IPS-NIHi7 (cell line): Measurements from ENCODE around the gene BCAS3.

Experiments used
- DNase-seq: peaks from one replicate; pipeline ENCODE4 v3.0.0; 2012; ENCODE audit warnings: mixed read lengths; ENCODE audit errors: extremely low spot score

Gene BCAS3

GRCh38 chr17:61289408-61290385 is 612.0 kb downstream of the BCAS3 start:
- DNase-seq: no peak

- DNase-seq: no peak
These were observed 614.0 kb downstream of the BCAS3 start for GRCh38 chr17:61291451-61292285.

GRCh38 chr17:61294286-61294685 is 616.6 kb downstream of the BCAS3 start:
- no peak for DNase-seq

- peak; percentile 32 for DNase-seq
These were observed 617.1 kb downstream of the BCAS3 start for GRCh38 chr17:61294777-61295176.

- DNase-seq: no peak
These were observed 618.4 kb downstream of the BCAS3 start for GRCh38 chr17:61296058-61296457.

- DNase-seq: no peak
These were observed 622.2 kb downstream of the BCAS3 start for GRCh38 chr17:61299517-61300513.

GRCh38 chr17:61302953-61303816 is 625.5 kb downstream of the BCAS3 start:
- no peak for DNase-seq

- DNase-seq: no peak
These were observed 626.1 kb downstream of the BCAS3 start for GRCh38 chr17:61303817-61304096.

GRCh38 chr17:61305024-61305423 is 627.4 kb downstream of the BCAS3 start:
- no peak for DNase-seq

- no peak for DNase-seq
These were observed 628.4 kb downstream of the BCAS3 start for GRCh38 chr17:61306003-61306402.

- peak; percentile 45 for DNase-seq
These were observed 630.5 kb downstream of the BCAS3 start for GRCh38 chr17:61307905-61308886.

- DNase-seq: no peak
These were observed 632.0 kb downstream of the BCAS3 start for GRCh38 chr17:61309362-61310256.

GRCh38 chr17:61310590-61310989 is 632.9 kb downstream of the BCAS3 start:
- no peak for DNase-seq

- no peak for DNase-seq
These were observed 635.0 kb downstream of the BCAS3 start for GRCh38 chr17:61312406-61313295.

- no peak for DNase-seq
These were observed 636.0 kb downstream of the BCAS3 start for GRCh38 chr17:61313461-61314326.

- DNase-seq: no peak
These were observed 636.9 kb downstream of the BCAS3 start for GRCh38 chr17:61314368-61315078.
